Natural killer cell (primary cell): ENCODE measurements around the gene MIXL1. TPM values are rescaled to one million over a fixed set of nuclear protein-coding genes. Genes with fewer than 3 reads are reported as not detected.
"Not testable (repeated sequence)": the region's sequence is repeated elsewhere in the genome, so short reads cannot be mapped to it uniquely, and the experiment has no call there.

ENCODE experiments used
- ATAC-seq, 3 donors: fragments of 150-1000 bp in 2 of 3; fragments of 200-7000 bp in 1 of 3; cut with Tn5 transposase; 1 replicate in 1 of 3; 2 replicates in 2 of 3; pipeline ENCODE4 v1.10.0; 2021; ENCODE audit warnings: mild to moderate bottlenecking in 2 of 3, moderate library complexity in 2 of 3
- DNase-seq, 2 donors: peaks; one replicate each; pipeline versions ENCODE4 v3.0.0 to v3.0.0-alpha.2; 2013 to 2021; ENCODE audit warnings: mixed read lengths in 1 of 2
- H3K27ac ChIP-seq: one replicate; pipeline ENCODE4 v1.5.1; 2013; ENCODE audit warnings: mild to moderate bottlenecking, low read length
- H3K27me3 ChIP-seq: one replicate; pipeline ENCODE4 v1.6.1; 2013; ENCODE audit warnings: low read length; ENCODE audit not compliant: control insufficient read depth, insufficient read depth
- H3K36me3 ChIP-seq: one replicate; pipeline ENCODE4 v1.6.1; 2013; ENCODE audit warnings: low read length; ENCODE audit not compliant: control insufficient read depth, insufficient read depth
- H3K4me1 ChIP-seq: one replicate; pipeline ENCODE4 v1.6.1; 2013; ENCODE audit warnings: low read length; ENCODE audit not compliant: control insufficient read depth, insufficient read depth
- H3K4me3 ChIP-seq: one replicate; pipeline ENCODE4 v1.5.1; 2013; ENCODE audit warnings: low read length
- H3K9me3 ChIP-seq: one replicate; pipeline ENCODE4 v1.6.1; 2013; ENCODE audit warnings: low read length; ENCODE audit not compliant: control insufficient read depth, insufficient read depth
- H3K27ac Mint-ChIP-seq, 2 donors: one replicate each; pipeline ENCODE4 v1.8.0; 2022; ENCODE audit warnings: mild to moderate bottlenecking in 2 of 2, mixed read lengths in 2 of 2, moderate library complexity in 1 of 2
- H3K27me3 Mint-ChIP-seq, 2 donors: one replicate each; pipeline ENCODE4 v1.8.0; 2022; ENCODE audit warnings: low read depth in 2 of 2, mixed read lengths in 2 of 2
- H3K36me3 Mint-ChIP-seq: one replicate; pipeline ENCODE4 v1.8.0; 2022; ENCODE audit warnings: mixed read lengths
- H3K4me1 Mint-ChIP-seq, 2 donors: one replicate each; pipeline ENCODE4 v1.8.0; 2022; ENCODE audit warnings: mixed read lengths in 2 of 2
- H3K4me3 Mint-ChIP-seq: one replicate; pipeline ENCODE4 v1.8.0; 2022; ENCODE audit warnings: mild to moderate bottlenecking, moderate library complexity, mixed read lengths
- H3K9me3 Mint-ChIP-seq, 2 donors: one replicate each; pipeline ENCODE4 v1.8.0; 2022; ENCODE audit warnings: mixed read lengths in 2 of 2
- CTCF ChIP-seq: fragments of 200-600 bp; IDR thresholded peaks from one replicate; pipeline ENCODE4 v1.8.0; 2022; ENCODE audit warnings: antibody characterized with exemption
- WGBS: methylation state at CpG from one replicate; pipeline ENCODE4 v1.1.7; 2013; ENCODE audit warnings: missing lambda C conversion rate; ENCODE audit not compliant: insufficient coverage; 5-methylcytosine and 5-hydroxymethylcytosine counted together
- intact Hi-C: fragments of 100-400 bp; cut with micrococcal nuclease; formaldehyde crosslinking; loops from one replicate; pipeline ENCODE4 v1.14.2; 2022
- total RNA-seq, 4 donors: library from RNA; stranded (reverse); fragments of 120-200 nt in 1 of 4; gene quantifications; one replicate each; pipeline versions ENCODE4 v1.2.3 to v1.2.4, GENCODE V29; 2013 to 2022

Gene MIXL1
- total RNA-seq, 3 donors from 2014 or later (not counting 1 experiment from before 2014, with no cell fraction given) = 0.58 TPM; not detected in 2

GRCh38 chr1:226201029-226201593 is 22.4 kb upstream of the MIXL1 start:
- no peak overlapping the region for H3K27ac ChIP-seq
- peaks cover 0 to 12% of the 10 kb centered on the region in 2 donors for H3K27me3 Mint-ChIP-seq
- no peaks in the 10 kb centered on the region for H3K36me3 Mint-ChIP-seq
- ATAC-seq (no peak), DNase-seq (no peak)
- no peak overlapping the region for H3K4me3 ChIP-seq
- intact Hi-C loops = no loop called here
- no peaks in the 10 kb centered on the region for H3K27me3 ChIP-seq
- WGBS = 81% methylated on average over 4 of the region's 5 CpGs
- peaks cover 0 to 5% of the 10 kb centered on the region in 2 donors for H3K4me1 Mint-ChIP-seq
- H3K4me3 Mint-ChIP-seq = no peak overlapping the region
- no peaks in the 10 kb centered on the region for H3K9me3 Mint-ChIP-seq
- no peak for TF ChIP-seq CTCF
- H3K9me3 ChIP-seq = no peaks in the 10 kb centered on the region
- H3K4me1 ChIP-seq = no peaks in the 10 kb centered on the region
- no peaks in the 10 kb centered on the region for H3K36me3 ChIP-seq
- no peak overlapping the region for H3K27ac Mint-ChIP-seq

- Histone ChIP-seq H3K27me3 (no peaks in the 10 kb centered on the region), H3K27ac (no peak overlapping the region), H3K4me1 (no peaks in the 10 kb centered on the region), H3K4me3 (no peak overlapping the region), H3K9me3 (no peaks in the 10 kb centered on the region), H3K36me3 (no peaks in the 10 kb centered on the region)
- intact Hi-C loops = no loop called here
- 92% methylated on average over 3 of the region's 3 CpGs for WGBS
- DNase-seq (no peak), ATAC-seq (no peak)
- TF ChIP-seq CTCF = no peak
- Mint-ChIP-seq H3K27ac (no peak overlapping the region), H3K4me1 (peaks cover 0 to under 1% of the 10 kb centered on the region in 2 donors), H3K36me3 (no peaks in the 10 kb centered on the region), H3K27me3 (peaks cover 0 to 9% of the 10 kb centered on the region in 2 donors), H3K9me3 (no peaks in the 10 kb centered on the region), H3K4me3 (no peak overlapping the region)
Observed at GRCh38 chr1:226202246-226202645, 21.2 kb upstream of the MIXL1 start.

GRCh38 chr1:226202666-226203065 is 20.8 kb upstream of the MIXL1 start:
- H3K36me3 ChIP-seq, H3K27ac ChIP-seq, H3K36me3 Mint-ChIP-seq, H3K9me3 ChIP-seq, H3K27ac Mint-ChIP-seq, intact Hi-C loops, H3K4me1 Mint-ChIP-seq, DNase-seq, H3K9me3 Mint-ChIP-seq, H3K4me3 ChIP-seq, H3K4me1 ChIP-seq, H3K4me3 Mint-ChIP-seq, ATAC-seq, H3K27me3 ChIP-seq, H3K27me3 Mint-ChIP-seq: not testable (repeated sequence)
- 75% methylated on average over 6 of the region's 6 CpGs for WGBS

- H3K4me3 Mint-ChIP-seq = no peak overlapping the region
- WGBS = 100% methylated on average over 1 of the region's 1 CpG
- H3K36me3 ChIP-seq = no peaks in the 10 kb centered on the region
- no peaks in the 10 kb centered on the region for H3K4me1 ChIP-seq
- ATAC-seq (no peak), DNase-seq (no peak)
- H3K27me3 ChIP-seq = no peaks in the 10 kb centered on the region
- H3K9me3 Mint-ChIP-seq = no peaks in the 10 kb centered on the region
- H3K4me3 ChIP-seq = no peak overlapping the region
- no peaks in the 10 kb centered on the region for H3K36me3 Mint-ChIP-seq
- intact Hi-C loops = no loop called here
- peaks cover 0 to 9% of the 10 kb centered on the region in 2 donors for H3K27me3 Mint-ChIP-seq
- no peaks in the 10 kb centered on the region for H3K4me1 Mint-ChIP-seq
- TF ChIP-seq CTCF = no peak
- H3K9me3 ChIP-seq = no peaks in the 10 kb centered on the region
- H3K27ac ChIP-seq = no peak overlapping the region
- H3K27ac Mint-ChIP-seq = no peak overlapping the region
Observed at GRCh38 chr1:226203240-226203639, 20.2 kb upstream of the MIXL1 start.
